HCT116 (cell line): ENCODE measurements around the gene PIP4P1. TPM values are rescaled to one million over a fixed set of nuclear protein-coding genes. Genes with fewer than 3 reads are reported as not detected.

Experiments
- ATAC-seq: fragments of 200-7000 bp; cut with Tn5 transposase; 2 replicates; pipeline ENCODE4 v1.9.1; 2020; ENCODE audit warnings: mild to moderate bottlenecking, moderate library complexity
- BruUV-seq: library from RNA; stranded (reverse); fragments of 400-500 nt; replicated peaks from 2 replicates; lab custom pipeline; 2021; lab: Mats Ljungman, UMichigan
- CTCF ChIA-PET: fragments of 300-600 bp; sonication (Branson Sonifier 250); formaldehyde crosslinking; loops from one replicate; lab custom pipeline; 2021; ENCODE audit warnings: antibody characterized with exemption; lab: Charles Lee
- POLR2A ChIA-PET: fragments of 300-600, 350-600 bp; sonication (Branson Sonifier 250); formaldehyde crosslinking; loops from one replicate; lab custom pipeline; 2021; ENCODE audit warnings: antibody characterized with exemption; lab: Charles Lee
- RAD21 ChIA-PET, 2 experiments: fragments of 300-600 bp; sonication (Branson Sonifier 250); formaldehyde crosslinking; loops; one replicate each; lab custom pipeline; 2023; ENCODE audit warnings: low total read pairs in 2 of 2; ENCODE audit not compliant: uncharacterized antibody in 2 of 2, unreplicated experiment in 2 of 2, low non-redundant PET in 1 of 2; lab: Charles Lee
- DNase-seq: peaks from one replicate; pipeline ENCODE4 v3.0.0-alpha.2; 2010; ENCODE audit warnings: low read depth, low spot score
- H2AFZ ChIP-seq: fragments of 200-600 bp; shearing (Covaris generic), sonication (generic); 2 replicates; pipeline ENCODE4 v1.6.1; 2017; ENCODE audit warnings: low read depth, mixed run types, mixed read lengths, antibody characterized with exemption, low read length; ENCODE audit not compliant: poor library complexity, severe bottlenecking
- H3K27ac ChIP-seq: 2 replicates; pipeline ENCODE4 v1.5.1; 2012; ENCODE audit warnings: low read depth, low read length
- H3K27me3 ChIP-seq: fragments of 200-600 bp; sonication (generic); 2 replicates; pipeline ENCODE4 v1.6.1; 2016; ENCODE audit warnings: mixed run types, low read length, mixed read lengths; ENCODE audit not compliant: insufficient read depth
- H3K36me3 ChIP-seq, 2 experiments: fragments of 200-500 bp in 1 of 2; fragments of 200-600 bp in 1 of 2; sonication (Bioruptor generic) in 1 of 2; sonication (generic) in 1 of 2; 2 replicates each; pipeline versions ENCODE4 v1.5.1 to v1.6.1; 2014 to 2016; ENCODE audit warnings: low read length in 2 of 2, inconsistent platforms in 1 of 2, mixed read lengths in 1 of 2, mixed run types in 1 of 2; ENCODE audit not compliant: insufficient read depth in 2 of 2, control insufficient read depth in 1 of 2
- H3K4me1 ChIP-seq, 2 experiments: fragments of 200-600 bp in 1 of 2; sonication (generic) in 1 of 2; 2 replicates each; pipeline versions ENCODE4 v1.5.1 to v1.6.1; 2012 to 2017; ENCODE audit warnings: low read length in 2 of 2, inconsistent platforms in 1 of 2, mild to moderate bottlenecking in 1 of 2, mixed read lengths in 1 of 2, mixed run types in 1 of 2, moderate library complexity in 1 of 2; ENCODE audit not compliant: insufficient read depth in 2 of 2, control insufficient read depth in 1 of 2
- H3K4me2 ChIP-seq: fragments of 200-600 bp; sonication (generic); 2 replicates; pipeline ENCODE4 v1.6.1; 2017; ENCODE audit warnings: mixed run types, low read length, mixed read lengths
- H3K4me3 ChIP-seq, 2 experiments: fragments of 200-600 bp in 1 of 2; sonication (generic) in 1 of 2; replicated peaks in 1 of 2; 2 replicates each; pipeline ENCODE4 v1.5.1; 2011 to 2016; ENCODE audit warnings: low read length in 2 of 2, control low read depth in 1 of 2, low read depth in 1 of 2, mild to moderate bottlenecking in 1 of 2, mixed read lengths in 1 of 2, mixed run types in 1 of 2
- H3K79me2 ChIP-seq: fragments of 200-600 bp; sonication (generic); 2 replicates; pipeline ENCODE4 v1.6.1; 2017; ENCODE audit warnings: mild to moderate bottlenecking, mixed run types, low read length, moderate library complexity, mixed read lengths; ENCODE audit not compliant: insufficient read depth
- H3K9ac ChIP-seq: fragments of 200-600 bp; sonication (generic); 2 replicates; pipeline ENCODE4 v1.6.1; 2016; ENCODE audit warnings: low read length, mixed read lengths
- H3K9me2 ChIP-seq: fragments of 200-600 bp; sonication (generic), shearing (Covaris generic); 2 replicates; pipeline ENCODE4 v1.6.1; 2017; ENCODE audit warnings: mixed run types, mild to moderate bottlenecking, moderate library complexity; ENCODE audit not compliant: insufficient read depth
- H3K9me3 ChIP-seq, 2 experiments: fragments of 200-500 bp in 1 of 2; fragments of 200-600 bp in 1 of 2; sonication (Bioruptor generic) in 1 of 2; sonication (generic) in 1 of 2; 2 replicates each; pipeline ENCODE4 v1.6.1; 2014 to 2017; ENCODE audit warnings: low read length in 2 of 2, mixed read lengths in 2 of 2, inconsistent platforms in 1 of 2, low read depth in 1 of 2, mild to moderate bottlenecking in 1 of 2, mixed run types in 1 of 2, moderate library complexity in 1 of 2; ENCODE audit not compliant: control insufficient read depth in 1 of 2, insufficient read depth in 1 of 2
- H4K20me1 ChIP-seq: fragments of 200-600 bp; sonication (generic), shearing (Covaris generic); 2 replicates; pipeline ENCODE4 v1.6.1; 2017; ENCODE audit warnings: mixed run types, mild to moderate bottlenecking, moderate library complexity; ENCODE audit not compliant: insufficient read depth
- CEBPB ChIP-seq: IDR thresholded peaks from 2 replicates; pipeline ENCODE4 v1.6.1; 2012; ENCODE audit warnings: low read depth
- EGR1 ChIP-seq: IDR thresholded peaks from 2 replicates; pipeline ENCODE4 v1.6.1; 2012; ENCODE audit warnings: low read depth
- ELF1 ChIP-seq: IDR thresholded peaks from 2 replicates; pipeline ENCODE4 v1.6.1; 2012; ENCODE audit warnings: low read depth, borderline replicate concordance
- EZH2 ChIP-seq: fragments of 200-600 bp; sonication (generic); IDR thresholded peaks from 2 replicates; pipeline ENCODE4 v1.6.1; 2017; ENCODE audit warnings: antibody characterized with exemption, mixed run types
- EZH2phosphoT487 ChIP-seq: fragments of 200-600 bp; IDR thresholded peaks from 2 replicates; pipeline ENCODE4 v1.6.1; 2018; ENCODE audit warnings: antibody characterized with exemption, borderline replicate concordance
- FOSL1 ChIP-seq: IDR thresholded peaks from 2 replicates; pipeline ENCODE4 v1.6.1; 2012; ENCODE audit warnings: low read depth
- JUND ChIP-seq: IDR thresholded peaks from 2 replicates; pipeline ENCODE4 v1.6.1; 2012
- POLR2A ChIP-seq: IDR thresholded peaks from 2 replicates; pipeline ENCODE4 v1.7.0; 2011; ENCODE audit warnings: borderline replicate concordance; ENCODE audit not compliant: insufficient read depth, insufficient read length; ENCODE audit errors: extremely low read depth
- POLR2AphosphoS5 ChIP-seq: IDR thresholded peaks from 2 replicates; pipeline ENCODE4 v1.6.1; 2011; ENCODE audit warnings: mild to moderate bottlenecking, low read depth, low read length, moderate library complexity
- RAD21 ChIP-seq: IDR thresholded peaks from 2 replicates; pipeline ENCODE4 v1.6.1; 2012; ENCODE audit warnings: low read depth, mild to moderate bottlenecking
- SP1 ChIP-seq: IDR thresholded peaks from 2 replicates; pipeline ENCODE4 v1.6.1; 2012; ENCODE audit warnings: low read depth
- SRF ChIP-seq: IDR thresholded peaks from 2 replicates; pipeline ENCODE4 v1.6.1; 2012; ENCODE audit warnings: low read depth
- TCF7L2 ChIP-seq: IDR thresholded peaks from 2 replicates; pipeline ENCODE4 v1.7.0; 2011; ENCODE audit warnings: borderline replicate concordance, inconsistent platforms; ENCODE audit not compliant: insufficient read depth, insufficient read length; ENCODE audit errors: extremely low read depth
- YY1 ChIP-seq: IDR thresholded peaks from 2 replicates; pipeline ENCODE4 v1.6.1; 2011; ENCODE audit warnings: low read length, low read depth, moderate library complexity, mild to moderate bottlenecking; ENCODE audit not compliant: insufficient replicate concordance; ENCODE audit errors: extremely low read depth
- ZFX ChIP-seq: fragments of 450-650 bp; IDR thresholded peaks from 2 replicates; pipeline ENCODE4 v1.6.1; 2017
- ZNF274 ChIP-seq: fragments of 200-500 bp; sonication (Bioruptor generic); IDR thresholded peaks from 2 replicates; pipeline ENCODE4 v1.6.1; 2014; ENCODE audit warnings: mild to moderate bottlenecking, low read depth, low read length, inconsistent platforms
- intact Hi-C: fragments of 100-400 bp; cut with micrococcal nuclease; formaldehyde crosslinking; loops from 2 replicates; pipeline ENCODE4 v1.10.0; 2022
- total RNA-seq: library from RNA; stranded (reverse); gene quantifications from one replicate; pipeline ENCODE4 v1.2.1, GENCODE V29; 2021; ENCODE audit not compliant: unreplicated experiment
- TF ChIP-seq, protein P1 (sequence below): IDR thresholded peaks from 2 replicates; pipeline ENCODE4 v1.6.1; 2012
- TF ChIP-seq, protein P2 (sequence below): IDR thresholded peaks from 2 replicates; pipeline ENCODE4 v1.6.1; 2012; ENCODE audit warnings: low read depth
- TF ChIP-seq, protein P3 (sequence below), 3 experiments: fragments of 200-600 bp in 1 of 3; sonication (generic) in 1 of 3; IDR thresholded peaks in 2 of 3; conservative IDR thresholded peaks in 1 of 3; 2 replicates each; pipeline ENCODE4 v1.5.1; 2012 to 2017; ENCODE audit warnings: low read depth in 2 of 3, low read length in 2 of 3, antibody characterized with exemption in 1 of 3, borderline replicate concordance in 1 of 3, control low read depth in 1 of 3, mild to moderate bottlenecking in 1 of 3, mixed read lengths in 1 of 3, mixed run types in 1 of 3, moderate library complexity in 1 of 3; ENCODE audit not compliant: insufficient read depth in 1 of 3
- TF ChIP-seq, protein P4 (sequence below): IDR thresholded peaks from 2 replicates; pipeline ENCODE4 v1.6.1; 2012

Gene PIP4P1
- total RNA-seq, 1 experiment from 2014 or later: 35.4 TPM

DNA sequence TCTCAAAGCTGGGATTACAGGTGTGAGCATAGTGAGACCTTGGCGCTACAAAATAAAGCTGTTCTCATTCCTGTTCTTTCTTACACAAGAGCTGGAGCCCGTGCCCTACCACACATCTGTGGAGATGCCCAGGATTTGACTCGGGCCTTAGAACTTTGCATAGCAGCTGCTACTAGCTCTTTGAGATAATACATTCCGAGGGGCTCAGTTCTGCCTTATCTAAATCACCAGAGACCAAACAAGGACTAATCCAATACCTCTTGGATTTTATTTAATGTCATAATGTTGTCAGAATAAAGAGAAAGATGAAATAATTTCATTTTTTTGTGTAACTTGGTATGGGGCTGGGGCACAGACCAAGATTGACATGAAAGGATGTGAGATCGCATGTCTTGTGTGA is 15.5 kb upstream of the PIP4P1 start:
- RAD21 ChIA-PET: no interaction called here
- Histone ChIP-seq H3K4me1 (no peaks in the 10 kb centered on the region), H3K4me2 (no peak overlapping the region), H2AFZ (no peak overlapping the region), H3K27ac (no peak overlapping the region), H4K20me1 (no peaks in the 10 kb centered on the region), H3K79me2 (peaks cover 30% of the 10 kb centered on the region), H3K9me3 (no peaks in the 10 kb centered on the region), H3K9me2 (no peaks in the 10 kb centered on the region), H3K36me3 (peaks cover 37 to 58% of the 10 kb centered on the region in 2 experiments), H3K27me3 (no peaks in the 10 kb centered on the region), H3K4me3 (no peak overlapping the region), H3K9ac (no peak overlapping the region)
- intact Hi-C loops: no loop called here
- CTCF ChIA-PET: interaction anchor here (0.8 kb wide), 1 partner anchor 11 kb away, joined by 4 read pairs; no protein-coding TSS in a partner anchor
- DNase-seq: no peak
- POLR2A ChIA-PET: no interaction called here
- ATAC-seq: no peak
- BruUV-seq: no TSS peak
- TF ChIP-seq EZH2 (no peak), YY1 (no peak), ZNF274 (no peak), TCF7L2 (no peak), SRF (no peak), POLR2A (no peak), ZFX (no peak), CEBPB (no peak), POLR2AphosphoS5 (no peak), ELF1 (no peak), SP1 (no peak), FOSL1 (no peak), EZH2phosphoT487 (no peak), RAD21 (no peak), EGR1 (no peak), JUND (no peak)
- TF ChIP-seq, protein P1, sequence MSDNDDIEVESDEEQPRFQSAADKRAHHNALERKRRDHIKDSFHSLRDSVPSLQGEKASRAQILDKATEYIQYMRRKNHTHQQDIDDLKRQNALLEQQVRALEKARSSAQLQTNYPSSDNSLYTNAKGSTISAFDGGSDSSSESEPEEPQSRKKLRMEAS: no peak
- TF ChIP-seq, protein P2, sequence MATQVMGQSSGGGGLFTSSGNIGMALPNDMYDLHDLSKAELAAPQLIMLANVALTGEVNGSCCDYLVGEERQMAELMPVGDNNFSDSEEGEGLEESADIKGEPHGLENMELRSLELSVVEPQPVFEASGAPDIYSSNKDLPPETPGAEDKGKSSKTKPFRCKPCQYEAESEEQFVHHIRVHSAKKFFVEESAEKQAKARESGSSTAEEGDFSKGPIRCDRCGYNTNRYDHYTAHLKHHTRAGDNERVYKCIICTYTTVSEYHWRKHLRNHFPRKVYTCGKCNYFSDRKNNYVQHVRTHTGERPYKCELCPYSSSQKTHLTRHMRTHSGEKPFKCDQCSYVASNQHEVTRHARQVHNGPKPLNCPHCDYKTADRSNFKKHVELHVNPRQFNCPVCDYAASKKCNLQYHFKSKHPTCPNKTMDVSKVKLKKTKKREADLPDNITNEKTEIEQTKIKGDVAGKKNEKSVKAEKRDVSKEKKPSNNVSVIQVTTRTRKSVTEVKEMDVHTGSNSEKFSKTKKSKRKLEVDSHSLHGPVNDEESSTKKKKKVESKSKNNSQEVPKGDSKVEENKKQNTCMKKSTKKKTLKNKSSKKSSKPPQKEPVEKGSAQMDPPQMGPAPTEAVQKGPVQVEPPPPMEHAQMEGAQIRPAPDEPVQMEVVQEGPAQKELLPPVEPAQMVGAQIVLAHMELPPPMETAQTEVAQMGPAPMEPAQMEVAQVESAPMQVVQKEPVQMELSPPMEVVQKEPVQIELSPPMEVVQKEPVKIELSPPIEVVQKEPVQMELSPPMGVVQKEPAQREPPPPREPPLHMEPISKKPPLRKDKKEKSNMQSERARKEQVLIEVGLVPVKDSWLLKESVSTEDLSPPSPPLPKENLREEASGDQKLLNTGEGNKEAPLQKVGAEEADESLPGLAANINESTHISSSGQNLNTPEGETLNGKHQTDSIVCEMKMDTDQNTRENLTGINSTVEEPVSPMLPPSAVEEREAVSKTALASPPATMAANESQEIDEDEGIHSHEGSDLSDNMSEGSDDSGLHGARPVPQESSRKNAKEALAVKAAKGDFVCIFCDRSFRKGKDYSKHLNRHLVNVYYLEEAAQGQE: no peak
- TF ChIP-seq, protein P3, sequence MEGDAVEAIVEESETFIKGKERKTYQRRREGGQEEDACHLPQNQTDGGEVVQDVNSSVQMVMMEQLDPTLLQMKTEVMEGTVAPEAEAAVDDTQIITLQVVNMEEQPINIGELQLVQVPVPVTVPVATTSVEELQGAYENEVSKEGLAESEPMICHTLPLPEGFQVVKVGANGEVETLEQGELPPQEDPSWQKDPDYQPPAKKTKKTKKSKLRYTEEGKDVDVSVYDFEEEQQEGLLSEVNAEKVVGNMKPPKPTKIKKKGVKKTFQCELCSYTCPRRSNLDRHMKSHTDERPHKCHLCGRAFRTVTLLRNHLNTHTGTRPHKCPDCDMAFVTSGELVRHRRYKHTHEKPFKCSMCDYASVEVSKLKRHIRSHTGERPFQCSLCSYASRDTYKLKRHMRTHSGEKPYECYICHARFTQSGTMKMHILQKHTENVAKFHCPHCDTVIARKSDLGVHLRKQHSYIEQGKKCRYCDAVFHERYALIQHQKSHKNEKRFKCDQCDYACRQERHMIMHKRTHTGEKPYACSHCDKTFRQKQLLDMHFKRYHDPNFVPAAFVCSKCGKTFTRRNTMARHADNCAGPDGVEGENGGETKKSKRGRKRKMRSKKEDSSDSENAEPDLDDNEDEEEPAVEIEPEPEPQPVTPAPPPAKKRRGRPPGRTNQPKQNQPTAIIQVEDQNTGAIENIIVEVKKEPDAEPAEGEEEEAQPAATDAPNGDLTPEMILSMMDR (IDR thresholded peaks at IDR 0.05 in 2 of 3, conservative IDR thresholded peaks at IDR 0.05 in 1 of 3; ENCODE audit: borderline replicate concordance in 1 of 3, insufficient read depth in 1 of 3, low read depth in 2 of 3, low read length in 2 of 3): no peak
- TF ChIP-seq, protein P4, sequence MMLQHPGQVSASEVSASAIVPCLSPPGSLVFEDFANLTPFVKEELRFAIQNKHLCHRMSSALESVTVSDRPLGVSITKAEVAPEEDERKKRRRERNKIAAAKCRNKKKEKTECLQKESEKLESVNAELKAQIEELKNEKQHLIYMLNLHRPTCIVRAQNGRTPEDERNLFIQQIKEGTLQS: no peak
